HUES64 (cell line): ENCODE measurements around the gene DPP6.
"Not testable (repeated sequence)": the region's sequence is repeated elsewhere in the genome, so short reads cannot be mapped to it uniquely, and the experiment has no call there.

ENCODE experiments used
- H3K27ac ChIP-seq: 2 replicates; pipeline ENCODE4 v1.7.0; 2013; ENCODE audit warnings: low read depth, low read length, inconsistent platforms
- H3K27me3 ChIP-seq: 2 replicates; pipeline ENCODE4 v1.6.1; 2013; ENCODE audit warnings: mild to moderate bottlenecking, low read length; ENCODE audit not compliant: insufficient read depth
- H3K36me3 ChIP-seq: 2 replicates; pipeline ENCODE4 v1.6.1; 2013; ENCODE audit warnings: mild to moderate bottlenecking, low read length; ENCODE audit not compliant: insufficient read depth
- H3K4me1 ChIP-seq: 2 replicates; pipeline ENCODE4 v1.6.1; 2013; ENCODE audit warnings: mild to moderate bottlenecking, low read length, moderate library complexity; ENCODE audit not compliant: insufficient read depth
- H3K4me3 ChIP-seq: 2 replicates; pipeline ENCODE4 v1.5.1; 2013; ENCODE audit warnings: mild to moderate bottlenecking, low read length, moderate library complexity
- H3K9ac ChIP-seq: 2 replicates; pipeline ENCODE4 v1.6.1; 2013; ENCODE audit warnings: mild to moderate bottlenecking, low read depth, low read length
- H3K9me3 ChIP-seq: 2 replicates; pipeline ENCODE4 v1.6.1; 2013; ENCODE audit warnings: low read depth, low read length; ENCODE audit not compliant: insufficient read depth
- WGBS: fragments of 150-250, 120-280 bp; methylation state at CpG from one replicate; pipeline ENCODE4 v1.1.7; 2013; ENCODE audit warnings: missing lambda C conversion rate; 5-methylcytosine and 5-hydroxymethylcytosine counted together

The DPP6 gene

GRCh38 chr7:154676422-154677073 lies 624.4 kb downstream of the DPP6 start:
- Histone ChIP-seq H3K27ac (no peak overlapping the region), H3K4me1 (peaks cover 1% of the 10 kb centered on the region; the same call in 1 of the 2 replicates), H3K9ac (no peak overlapping the region), H3K9me3 (no peaks in the 10 kb centered on the region), H3K36me3 (no peaks in the 10 kb centered on the region), H3K4me3 (no peak overlapping the region), H3K27me3 (no peaks in the 10 kb centered on the region)
- 93% methylated on average over 9 of the region's 10 CpGs for WGBS

GRCh38 chr7:154677454-154677853 lies 625.3 kb downstream of the DPP6 start:
- no peak overlapping the region for H3K9ac ChIP-seq
- H3K4me1 ChIP-seq: peaks cover 6% of the 10 kb centered on the region; the same call in 1 of the 2 replicates
- no peaks in the 10 kb centered on the region for H3K27me3 ChIP-seq
- no peak overlapping the region for H3K4me3 ChIP-seq
- WGBS: 93% methylated on average over 12 of the region's 12 CpGs
- H3K9me3 ChIP-seq: no peaks in the 10 kb centered on the region
- no peaks in the 10 kb centered on the region for H3K36me3 ChIP-seq
- no peak overlapping the region for H3K27ac ChIP-seq

DNA sequence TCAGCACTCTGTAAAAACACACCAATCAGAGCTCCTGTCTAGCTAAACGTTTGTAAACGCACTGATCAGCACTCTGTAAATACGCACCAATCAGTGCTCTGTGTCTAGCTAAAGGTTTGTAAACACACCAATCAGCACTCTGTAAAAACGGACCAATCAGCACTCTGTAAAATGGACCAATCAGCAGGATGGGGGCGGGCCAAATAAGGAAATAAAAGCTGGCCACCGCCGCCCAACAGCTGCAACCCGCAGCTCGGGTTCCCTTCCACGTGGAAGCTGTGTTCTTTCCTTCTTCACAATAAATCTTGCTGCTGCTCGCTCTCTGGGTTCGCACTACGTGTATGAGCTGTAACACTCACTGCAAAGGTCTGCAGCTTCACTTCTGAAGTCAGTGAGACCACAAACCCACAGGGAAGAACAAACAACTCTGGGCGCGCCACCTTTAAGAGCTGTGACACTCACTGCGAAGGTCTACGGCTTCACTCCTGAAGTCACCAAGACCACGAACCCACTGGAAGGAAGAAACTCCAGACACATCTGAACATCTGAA lies 625.9 kb downstream of the DPP6 start:
- not testable (repeated sequence) for H3K4me1 ChIP-seq, H3K9me3 ChIP-seq, H3K4me3 ChIP-seq, H3K36me3 ChIP-seq, H3K27me3 ChIP-seq, H3K27ac ChIP-seq, H3K9ac ChIP-seq
- 90% methylated on average over 18 of the region's 18 CpGs for WGBS

DNA sequence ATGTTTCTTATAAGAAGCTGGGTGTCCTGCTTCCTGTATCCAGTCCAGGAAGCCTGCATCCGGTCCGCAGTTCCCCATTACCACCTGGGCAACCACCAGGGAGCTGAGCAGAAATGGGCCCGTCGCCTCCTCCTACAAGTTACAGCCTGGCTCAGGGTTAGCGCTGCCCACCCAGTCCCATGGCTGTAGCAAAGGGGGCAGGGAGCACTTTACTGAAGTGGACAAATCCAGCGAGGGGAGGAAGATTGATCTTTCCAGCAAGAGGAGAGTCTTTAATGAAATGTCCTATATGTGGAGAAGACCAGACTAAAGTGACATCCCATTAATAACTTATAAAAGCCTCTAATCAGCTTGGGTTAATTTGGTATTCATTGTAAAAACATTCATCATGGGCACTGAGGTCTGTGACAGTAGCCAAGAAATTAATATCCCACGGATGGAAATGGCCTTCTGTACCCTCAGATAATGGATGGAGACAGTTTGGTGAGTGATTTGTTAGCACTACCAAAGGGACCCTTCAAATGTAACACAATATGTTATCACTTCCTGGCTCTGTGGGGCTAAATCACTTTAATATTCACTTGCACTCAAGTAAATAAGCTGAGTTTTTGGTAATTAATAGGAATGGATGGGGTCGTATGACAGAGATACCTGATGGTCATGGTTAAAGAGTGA lies 627.3 kb downstream of the DPP6 start:
- 90% methylated on average over 8 of the region's 8 CpGs for WGBS
- Histone ChIP-seq H3K27me3 (no peaks in the 10 kb centered on the region), H3K4me3 (no peak overlapping the region), H3K4me1 (peaks cover 6% of the 10 kb centered on the region; the same call in 1 of the 2 replicates), H3K9me3 (no peaks in the 10 kb centered on the region), H3K27ac (no peak overlapping the region), H3K36me3 (no peaks in the 10 kb centered on the region), H3K9ac (no peak overlapping the region)

GRCh38 chr7:154680894-154681659 lies 628.9 kb downstream of the DPP6 start:
- H3K27ac ChIP-seq: no peak overlapping the region
- 82% methylated on average over 16 of the region's 18 CpGs for WGBS
- H3K4me1 ChIP-seq: peaks cover 6% of the 10 kb centered on the region; the same call in 1 of the 2 replicates
- no peaks in the 10 kb centered on the region for H3K9me3 ChIP-seq
- H3K9ac ChIP-seq: no peak overlapping the region
- H3K36me3 ChIP-seq: no peaks in the 10 kb centered on the region
- H3K27me3 ChIP-seq: no peaks in the 10 kb centered on the region
- H3K4me3 ChIP-seq: no peak overlapping the region

- H3K9ac ChIP-seq: no peak overlapping the region
- H3K4me3 ChIP-seq: no peak overlapping the region
- H3K27ac ChIP-seq: no peak overlapping the region
- no peaks in the 10 kb centered on the region for H3K27me3 ChIP-seq
- no peaks in the 10 kb centered on the region for H3K36me3 ChIP-seq
- 90% methylated on average over 5 of the region's 5 CpGs for WGBS
- no peaks in the 10 kb centered on the region for H3K9me3 ChIP-seq
- peaks cover 6% of the 10 kb centered on the region; the same call in 1 of the 2 replicates for H3K4me1 ChIP-seq
Observed at GRCh38 chr7:154682003-154682402, 629.8 kb downstream of the DPP6 start.

- no peaks in the 10 kb centered on the region for H3K9me3 ChIP-seq
Observed at GRCh38 chr7:154684666-154685563, 632.7 kb downstream of the DPP6 start.

GRCh38 chr7:154685564-154685901 lies 633.3 kb downstream of the DPP6 start:
- no peaks in the 10 kb centered on the region for H3K9me3 ChIP-seq
- H3K4me3 ChIP-seq: no peak overlapping the region
- H3K4me1 ChIP-seq: peaks cover 6% of the 10 kb centered on the region; the same call in 1 of the 2 replicates
- no peaks in the 10 kb centered on the region for H3K36me3 ChIP-seq
- H3K9ac ChIP-seq: no peak overlapping the region
- no peaks in the 10 kb centered on the region for H3K27me3 ChIP-seq
- 81% methylated on average over 1 of the region's 1 CpG for WGBS
- H3K27ac ChIP-seq: no peak overlapping the region

More at GRCh38 chr7:154684666-154685563, 632.7 kb downstream of the DPP6 start:
- H3K4me1 ChIP-seq: peaks cover 6% of the 10 kb centered on the region; the same call in 1 of the 2 replicates
- H3K36me3 ChIP-seq: no peaks in the 10 kb centered on the region
- H3K9ac ChIP-seq: no peak overlapping the region
- WGBS: 83% methylated on average over 10 of the region's 10 CpGs
- H3K27me3 ChIP-seq: no peaks in the 10 kb centered on the region
- no peak overlapping the region for H3K4me3 ChIP-seq
- H3K27ac ChIP-seq: no peak overlapping the region

- Histone ChIP-seq H3K9ac (no peak overlapping the region), H3K27ac (no peak overlapping the region), H3K27me3 (no peaks in the 10 kb centered on the region), H3K4me1 (peaks cover 6% of the 10 kb centered on the region; the same call in 1 of the 2 replicates), H3K36me3 (no peaks in the 10 kb centered on the region), H3K9me3 (no peaks in the 10 kb centered on the region), H3K4me3 (no peak overlapping the region)
- WGBS: 83% methylated on average over 3 of the region's 4 CpGs
Observed at GRCh38 chr7:154686305-154686704, 634.1 kb downstream of the DPP6 start.

- WGBS: 93% methylated on average over 3 of the region's 3 CpGs
- Histone ChIP-seq H3K27ac (no peak overlapping the region), H3K9me3 (no peaks in the 10 kb centered on the region), H3K27me3 (no peaks in the 10 kb centered on the region), H3K4me3 (no peak overlapping the region), H3K36me3 (no peaks in the 10 kb centered on the region), H3K4me1 (no peaks in the 10 kb centered on the region), H3K9ac (no peak overlapping the region)
Observed at GRCh38 chr7:154688952-154689351, 636.8 kb downstream of the DPP6 start.
